DND-41 (cell line): Measurements from ENCODE around the gene SEPTIN1.
A peak's percentile ranks its signal among the peaks of the same experiment; 100 is the strongest.
"Not testable (repeated sequence)": the region's sequence is repeated elsewhere in the genome, so short reads cannot be mapped to it uniquely, and the experiment has no call there.

Source experiments
- ATAC-seq: fragments of 200-7000 bp; cut with Tn5 transposase; 3 replicates; pipeline ENCODE4 v1.9.1; 2021; ENCODE audit warnings: low read depth; ENCODE audit not compliant: insufficient read depth
- DNase-seq: peaks from one replicate; pipeline ENCODE4 v3.0.0-alpha.2; 2020
- H2AFZ ChIP-seq: 2 replicates; pipeline ENCODE4 v1.6.0; 2012; ENCODE audit warnings: low read depth, low read length
- H3K27ac ChIP-seq: 2 replicates; pipeline ENCODE4 v1.5.1; 2012; ENCODE audit warnings: low read length, inconsistent platforms
- H3K27me3 ChIP-seq: fragments of 200-600 bp; sonication (generic); 2 replicates; pipeline ENCODE4 v1.6.0; 2012; ENCODE audit warnings: low read length, mild to moderate bottlenecking, inconsistent platforms; ENCODE audit not compliant: insufficient read depth, poor library complexity
- H3K36me3 ChIP-seq: 2 replicates; pipeline ENCODE4 v1.5.1; 2012; ENCODE audit warnings: low read length, inconsistent platforms; ENCODE audit not compliant: insufficient read depth
- H3K4me1 ChIP-seq: 2 replicates; pipeline ENCODE4 v1.5.1; 2012; ENCODE audit warnings: mild to moderate bottlenecking, low read length; ENCODE audit not compliant: insufficient read depth
- H3K4me2 ChIP-seq: 2 replicates; pipeline ENCODE4 v1.6.0; 2012; ENCODE audit warnings: mild to moderate bottlenecking, moderate library complexity, low read length, inconsistent platforms; ENCODE audit not compliant: insufficient read depth
- H3K4me3 ChIP-seq, 2 experiments: fragments of 200-600 bp in 1 of 2; shearing (Covaris generic) in 1 of 2; 2 replicates each; pipeline ENCODE4 v1.5.1; 2012 to 2016; ENCODE audit warnings: inconsistent platforms in 2 of 2, low read length in 2 of 2, mild to moderate bottlenecking in 2 of 2, low read depth in 1 of 2, moderate library complexity in 1 of 2
- H3K79me2 ChIP-seq: 2 replicates; pipeline ENCODE4 v1.6.0; 2012; ENCODE audit warnings: low read length, inconsistent platforms; ENCODE audit not compliant: insufficient read depth
- H3K9ac ChIP-seq: 2 replicates; pipeline ENCODE4 v1.6.0; 2012; ENCODE audit warnings: low read depth, mild to moderate bottlenecking, inconsistent platforms, low read length, moderate library complexity
- H3K9me3 ChIP-seq: 2 replicates; pipeline ENCODE4 v1.5.1; 2012; ENCODE audit warnings: low read length, moderate library complexity, mild to moderate bottlenecking, inconsistent platforms; ENCODE audit not compliant: insufficient read depth, severe bottlenecking
- H4K20me1 ChIP-seq: 2 replicates; pipeline ENCODE4 v1.6.0; 2012; ENCODE audit warnings: low read length; ENCODE audit not compliant: insufficient read depth
- CTCF ChIP-seq: IDR thresholded peaks from 2 replicates; pipeline ENCODE4 v1.5.1; 2012; ENCODE audit warnings: borderline replicate concordance, low read length, moderate library complexity, mild to moderate bottlenecking; ENCODE audit not compliant: poor library complexity, severe bottlenecking; ENCODE audit errors: extremely low read depth
- EZH2 ChIP-seq: IDR thresholded peaks from 3 replicates; pipeline ENCODE4 v1.6.1; 2012; ENCODE audit warnings: borderline replicate concordance, low read depth, mild to moderate bottlenecking, moderate library complexity, low read length, inconsistent platforms; ENCODE audit not compliant: severe bottlenecking

Gene SEPTIN1

DNA sequence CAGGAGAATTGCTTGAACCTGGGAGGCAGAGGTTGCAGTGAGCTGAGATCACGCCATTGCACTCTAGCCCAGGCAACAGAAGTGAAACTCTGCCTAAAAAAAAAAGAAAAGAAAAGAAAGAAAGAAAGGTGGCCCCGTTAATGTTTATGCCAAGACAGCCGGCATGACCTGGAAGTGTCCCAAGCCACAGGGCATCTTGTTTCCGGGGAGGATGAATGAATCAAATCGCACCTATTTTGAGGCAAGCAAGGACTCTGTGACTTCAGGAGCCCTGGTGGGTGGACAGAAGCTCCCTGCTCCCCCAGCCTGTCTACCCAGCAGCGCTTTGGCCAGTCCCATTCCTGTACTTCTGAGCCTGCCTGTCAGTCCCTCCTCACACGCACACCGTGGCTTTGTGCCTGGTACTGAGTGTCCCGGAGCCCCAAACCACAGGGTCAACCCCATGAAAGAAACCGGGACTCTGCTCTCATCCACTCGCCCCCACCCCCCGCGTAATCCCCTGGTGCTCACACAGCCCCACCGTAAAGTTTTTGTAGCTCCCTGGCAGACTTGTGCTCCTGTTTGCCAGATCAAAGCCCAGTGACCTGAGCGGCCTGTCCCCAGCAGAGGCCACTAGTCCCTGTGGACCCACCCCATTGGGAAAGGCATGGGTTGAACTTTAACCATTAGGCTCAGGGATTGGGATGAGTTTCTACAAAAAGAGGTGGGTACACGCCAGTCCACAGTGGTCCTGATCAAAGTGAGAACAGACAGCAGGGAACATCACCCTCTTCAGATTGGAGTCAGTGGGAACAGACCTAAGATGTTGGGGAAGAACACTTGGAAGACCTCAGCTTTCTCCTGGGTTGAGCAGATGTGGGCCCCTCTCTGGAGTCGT is 46.5 kb downstream of the SEPTIN1 start:
- Histone ChIP-seq H3K79me2 (peaks cover 27% of the 10 kb centered on the region), H3K36me3 (no peaks in the 10 kb centered on the region), H3K27ac (peak overlapping the region; percentile 55), H3K4me2 (peak overlapping the region; percentile 71), H3K4me3 (peak overlapping the region; percentile 63 to 83; a peak in 3 of 4 replicates), H3K9ac (peak overlapping the region; percentile 72), H4K20me1 (no peaks in the 10 kb centered on the region), H3K9me3 (no peaks in the 10 kb centered on the region), H3K27me3 (no peaks in the 10 kb centered on the region), H2AFZ (peak overlapping the region; percentile 70), H3K4me1 (peaks cover 26% of the 10 kb centered on the region)
- DNase-seq: peak; percentile 42
- no peak for TF ChIP-seq EZH2
- TF ChIP-seq CTCF: no peak
- ATAC-seq: no peak

DNA sequence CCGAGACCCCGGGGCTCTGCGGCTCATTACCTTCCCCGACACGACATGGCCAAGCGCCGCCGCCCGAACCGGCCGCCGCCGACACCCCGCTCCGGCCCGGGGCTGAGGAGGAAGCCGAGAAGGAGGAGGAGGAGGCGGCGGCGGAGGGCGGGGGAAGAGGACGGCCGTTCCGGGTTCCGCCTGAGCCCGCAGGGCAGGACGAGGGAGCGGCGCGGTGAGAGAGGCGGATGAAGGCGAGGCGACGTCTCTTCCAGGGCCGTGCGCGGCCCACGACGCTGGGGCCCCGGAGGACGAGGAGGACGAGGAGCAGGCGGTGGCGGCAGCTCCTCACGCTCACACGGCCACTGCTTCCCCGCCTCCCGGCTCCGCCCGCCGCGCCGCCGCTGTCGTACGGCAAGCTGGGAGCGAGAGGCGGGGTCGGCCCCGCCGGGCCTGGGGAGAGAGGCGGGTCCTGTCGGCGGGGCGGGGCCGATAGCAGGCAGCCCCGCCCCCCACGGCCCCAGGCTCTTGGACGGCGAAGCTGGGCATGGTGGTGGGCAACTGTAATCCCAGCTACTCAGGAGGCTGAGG is 47.2 kb downstream of the SEPTIN1 start:
- H3K36me3 ChIP-seq, H3K9me3 ChIP-seq, H3K27me3 ChIP-seq, H4K20me1 ChIP-seq: not testable (repeated sequence)
- Histone ChIP-seq H3K4me1 (peaks cover 21% of the 10 kb centered on the region), H2AFZ (peak overlapping the region; percentile 83), H3K4me3 (peak overlapping the region; percentile 63 to 83; a peak in 3 of 4 replicates), H3K79me2 (peaks cover 34% of the 10 kb centered on the region), H3K9ac (peak overlapping the region; percentile 72), H3K4me2 (peak overlapping the region; percentile 71), H3K27ac (peak overlapping the region; percentile 87)
- DNase-seq: peak; percentile 86
- peak; percentile 81 for ATAC-seq

GRCh38 chr16:30334473-30334989 is 47.8 kb downstream of the SEPTIN1 start:
- H3K4me3 ChIP-seq: peak overlapping the region; percentile 63 to 83; a peak in 3 of 4 replicates
- not testable (repeated sequence) for H3K9me3 ChIP-seq, H2AFZ ChIP-seq, H3K36me3 ChIP-seq, H4K20me1 ChIP-seq, H3K27me3 ChIP-seq, H3K27ac ChIP-seq
- DNase-seq: peak; percentile 88
- H3K9ac ChIP-seq: peak overlapping the region; percentile 72
- peaks cover 15% of the 10 kb centered on the region for H3K4me1 ChIP-seq
- peak; percentile 93 for ATAC-seq
- H3K4me2 ChIP-seq: peak overlapping the region; percentile 71
- H3K79me2 ChIP-seq: peaks cover 35% of the 10 kb centered on the region
